Uterus (tissue), 4 donors: ENCODE results near the gene TFB1M. TPM values are rescaled to one million over a fixed set of nuclear protein-coding genes. Genes with fewer than 3 reads are reported as not detected.
"Not testable (repeated sequence)": the region's sequence is repeated elsewhere in the genome, so short reads cannot be mapped to it uniquely, and the experiment has no call there.

Source experiments
- DNase-seq, 2 donors: peaks; one replicate each; pipeline ENCODE4 v3.0.0-alpha.2; 2019 to 2020
- H3K27ac ChIP-seq, 2 donors: fragments of 200-600 bp; sonication (generic); 1 replicate in 1 of 2; 2 replicates in 1 of 2; pipeline ENCODE4 v1.5.1; 2016 to 2018
- H3K27me3 ChIP-seq, 2 donors: fragments of 200-600 bp; sonication (generic); one replicate each; pipeline ENCODE4 v1.5.1; 2018 to 2019; ENCODE audit warnings: control low read depth in 1 of 2
- H3K36me3 ChIP-seq, 2 donors: fragments of 200-600 bp; sonication (generic); one replicate each; pipeline ENCODE4 v1.5.1; 2019; ENCODE audit warnings: control low read depth in 1 of 2
- H3K4me1 ChIP-seq, 2 donors: fragments of 200-600 bp; sonication (generic); one replicate each; pipeline ENCODE4 v1.5.1; 2018 to 2019; ENCODE audit warnings: control low read depth in 1 of 2
- H3K4me3 ChIP-seq, 2 donors: fragments of 200-600 bp; sonication (generic); 1 replicate in 1 of 2; 2 replicates in 1 of 2; pipeline ENCODE4 v1.5.1; 2018 to 2019; ENCODE audit warnings: mild to moderate bottlenecking in 1 of 2
- H3K9me3 ChIP-seq, 2 donors: fragments of 200-600 bp; sonication (generic); one replicate each; pipeline ENCODE4 v1.5.1; 2019; ENCODE audit warnings: control low read depth in 1 of 2
- POLR2A ChIP-seq, 2 donors: fragments of 450-650 bp; IDR thresholded peaks; one replicate each; pipeline ENCODE4 v1.6.1; 2016; ENCODE audit warnings: antibody characterized with exemption in 2 of 2, mild to moderate bottlenecking in 1 of 2, moderate library complexity in 1 of 2
- intact Hi-C: fragments of 100-400 bp; cut with DNase I; formaldehyde crosslinking; loops from one replicate; pipeline ENCODE4 v1.15.1; 2023; ENCODE audit warnings: low total_unique reads
- total RNA-seq, 4 donors: library from RNA; depleted of rRNA in 3 of 4; stranded (reverse); fragments of >200 nt in 3 of 4; gene quantifications; one replicate each; pipeline versions ENCODE4 v1.1.0 to v1.2.4, GENCODE V29; 2014 to 2023
- TF ChIP-seq, protein P1 (sequence below), 4 experiments: fragments of 200-600 bp in 2 of 4; fragments of 450-650 bp in 2 of 4; sonication (generic) in 2 of 4; IDR thresholded peaks; one replicate each; pipeline ENCODE4 v1.5.1; 2016 to 2019; ENCODE audit warnings: antibody characterized with exemption in 4 of 4, mild to moderate bottlenecking in 2 of 4, moderate library complexity in 1 of 4
- donor health status: DM: yes; HTN: yes; CAD: no.

TFB1M gene
- total RNA-seq = 10 to 100 TPM in 3 of 4 donors, under 1 TPM in 1; 0.59 to 46.1 (median 20.9) TPM

GRCh38 chr6:155314092-155314772 lies at the start of gene TFB1M:
Gene TFB1M, minus strand, starts transcription at chr6:155314484. Its CDS starts 56 bp downstream, at chr6:155314428.
- H3K27me3 ChIP-seq = no peaks in the 10 kb centered on the region
- TF ChIP-seq, protein P1, sequence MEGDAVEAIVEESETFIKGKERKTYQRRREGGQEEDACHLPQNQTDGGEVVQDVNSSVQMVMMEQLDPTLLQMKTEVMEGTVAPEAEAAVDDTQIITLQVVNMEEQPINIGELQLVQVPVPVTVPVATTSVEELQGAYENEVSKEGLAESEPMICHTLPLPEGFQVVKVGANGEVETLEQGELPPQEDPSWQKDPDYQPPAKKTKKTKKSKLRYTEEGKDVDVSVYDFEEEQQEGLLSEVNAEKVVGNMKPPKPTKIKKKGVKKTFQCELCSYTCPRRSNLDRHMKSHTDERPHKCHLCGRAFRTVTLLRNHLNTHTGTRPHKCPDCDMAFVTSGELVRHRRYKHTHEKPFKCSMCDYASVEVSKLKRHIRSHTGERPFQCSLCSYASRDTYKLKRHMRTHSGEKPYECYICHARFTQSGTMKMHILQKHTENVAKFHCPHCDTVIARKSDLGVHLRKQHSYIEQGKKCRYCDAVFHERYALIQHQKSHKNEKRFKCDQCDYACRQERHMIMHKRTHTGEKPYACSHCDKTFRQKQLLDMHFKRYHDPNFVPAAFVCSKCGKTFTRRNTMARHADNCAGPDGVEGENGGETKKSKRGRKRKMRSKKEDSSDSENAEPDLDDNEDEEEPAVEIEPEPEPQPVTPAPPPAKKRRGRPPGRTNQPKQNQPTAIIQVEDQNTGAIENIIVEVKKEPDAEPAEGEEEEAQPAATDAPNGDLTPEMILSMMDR (IDR thresholded peaks at IDR 0.05) = no peak
- peak; percentile 59 to 81 for TF ChIP-seq POLR2A (IDR thresholded peaks at IDR 0.05)
- peak within 1 kb of the TSS; percentile 61 to 70 for H3K4me3 ChIP-seq
- peak; percentile 98 to 99 for DNase-seq
- peaks cover 3 to 5% of the 10 kb centered on the region in 2 donors for H3K4me1 ChIP-seq
- no peaks in the 10 kb centered on the region for H3K36me3 ChIP-seq
- H3K27ac ChIP-seq = peak within 1 kb of the TSS; percentile 79 to 94
- intact Hi-C loops = no loop called here
- no peaks in the 10 kb centered on the region for H3K9me3 ChIP-seq

DNA sequence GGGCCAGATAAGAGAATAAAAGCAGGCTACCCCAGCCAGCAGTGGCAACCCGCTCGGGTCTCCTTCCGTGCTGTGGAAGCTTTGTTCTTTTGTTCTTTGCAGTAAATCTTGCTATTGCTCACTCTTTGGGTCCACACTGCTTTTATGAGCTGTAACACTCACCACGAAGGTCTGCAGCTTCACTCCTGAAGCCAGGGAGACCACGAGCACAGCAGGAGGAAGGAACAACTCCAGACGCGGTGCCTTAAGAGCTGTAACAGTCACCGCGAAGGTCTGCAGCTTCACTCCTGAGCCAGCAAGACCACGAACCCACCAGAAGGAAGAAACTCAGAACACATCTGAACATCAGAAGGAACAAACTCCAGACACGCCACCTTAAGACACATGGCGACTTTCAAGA lies 49.7 kb upstream of the TFB1M start:
- H3K27me3 ChIP-seq, H3K9me3 ChIP-seq, intact Hi-C loops: not testable (repeated sequence)

DNA sequence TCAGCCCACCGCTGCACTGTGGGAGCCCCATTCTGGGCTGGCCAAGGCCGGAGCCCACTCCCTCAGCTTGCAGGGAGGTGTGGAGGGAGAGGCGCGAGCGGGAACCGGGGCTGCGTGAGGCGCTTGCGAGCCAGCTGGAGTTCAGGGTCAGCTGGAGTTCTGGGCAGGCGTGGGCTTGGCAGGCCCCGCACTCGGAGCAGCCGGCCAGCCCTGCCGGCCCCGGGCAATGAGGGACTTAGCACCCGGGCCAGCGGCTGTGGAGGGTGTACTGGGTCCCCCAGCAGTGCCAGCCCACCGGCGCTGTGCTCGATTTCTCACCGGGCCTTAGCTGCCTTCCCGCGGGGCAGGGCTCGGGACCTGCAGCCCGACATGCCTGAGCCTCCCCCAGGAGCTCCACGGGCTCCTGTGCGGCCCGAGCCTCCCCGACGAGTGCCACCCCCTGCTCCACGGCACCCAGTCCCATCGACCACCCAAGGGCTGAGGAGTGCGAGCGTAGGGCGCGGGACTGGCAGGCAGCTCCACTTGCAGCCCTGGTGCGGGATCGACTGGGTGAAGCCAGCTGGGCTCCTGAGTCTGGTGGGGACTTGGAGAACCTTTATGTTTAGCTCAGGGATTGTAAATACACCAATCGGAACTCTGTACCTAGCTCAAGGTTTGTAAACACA lies 48.8 kb upstream of the TFB1M start:
- H3K4me3 ChIP-seq, H3K9me3 ChIP-seq, DNase-seq, H3K4me1 ChIP-seq, intact Hi-C loops, H3K27me3 ChIP-seq, H3K36me3 ChIP-seq, H3K27ac ChIP-seq: not testable (repeated sequence)

More for the DNA sequence above, 49.7 kb upstream of the TFB1M start:
- not testable (repeated sequence) for H3K27ac ChIP-seq, H3K36me3 ChIP-seq, DNase-seq, H3K4me3 ChIP-seq, H3K4me1 ChIP-seq

DNA sequence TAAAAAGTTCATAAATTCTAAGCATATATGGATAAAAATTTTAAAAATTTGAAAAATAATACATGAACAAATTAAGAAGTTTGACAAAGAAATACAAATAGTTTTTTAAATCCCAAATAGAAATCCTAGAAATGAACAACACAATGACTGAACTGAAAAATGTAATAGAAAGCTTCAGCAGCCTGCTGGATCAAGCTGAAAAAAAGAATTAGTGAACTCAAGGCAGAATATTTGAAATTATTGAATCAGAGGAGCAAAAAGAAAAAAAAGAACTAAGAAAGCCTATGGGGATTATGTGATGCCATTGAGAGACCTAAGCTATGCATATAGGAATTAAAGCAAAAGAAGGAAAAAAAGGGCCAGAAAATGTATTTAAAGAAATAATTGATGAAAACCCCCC lies 39.9 kb upstream of the TFB1M start:
- Histone ChIP-seq H3K36me3 (no peaks in the 10 kb centered on the region), H3K27me3 (no peaks in the 10 kb centered on the region), H3K27ac (no peak overlapping the region), H3K4me3 (no peak overlapping the region), H3K4me1 (no peaks in the 10 kb centered on the region), H3K9me3 (peaks cover 0 to 9% of the 10 kb centered on the region in 2 donors)
- intact Hi-C loops = no loop called here
- TF ChIP-seq, protein P1 (IDR thresholded peaks at IDR 0.05) = no peak
- no peak for DNase-seq

GRCh38 chr6:155352811-155353210 lies 38.5 kb upstream of the TFB1M start:
- H3K27ac ChIP-seq = no peak overlapping the region
- H3K4me3 ChIP-seq = no peak overlapping the region
- no peaks in the 10 kb centered on the region for H3K27me3 ChIP-seq
- no peak for DNase-seq
- TF ChIP-seq, protein P1 (IDR thresholded peaks at IDR 0.05) = no peak
- TF ChIP-seq POLR2A (IDR thresholded peaks at IDR 0.05) = no peak
- no peaks in the 10 kb centered on the region for H3K36me3 ChIP-seq
- intact Hi-C loops = no loop called here
- H3K4me1 ChIP-seq = no peaks in the 10 kb centered on the region
- peaks cover 0 to 9% of the 10 kb centered on the region in 2 donors for H3K9me3 ChIP-seq

- TF ChIP-seq, protein P1 (IDR thresholded peaks at IDR 0.05) = no peak
- TF ChIP-seq POLR2A (IDR thresholded peaks at IDR 0.05) = no peak
- no peak overlapping the region for H3K4me3 ChIP-seq
- intact Hi-C loops = no loop called here
These were observed 37.8 kb upstream of the TFB1M start for GRCh38 chr6:155352130-155352420.

More at GRCh38 chr6:155352130-155352420, 37.8 kb upstream of the TFB1M start:
- Histone ChIP-seq H3K4me1 (no peaks in the 10 kb centered on the region), H3K27ac (no peak overlapping the region), H3K9me3 (peaks cover 0 to 13% of the 10 kb centered on the region in 2 donors), H3K36me3 (no peaks in the 10 kb centered on the region), H3K27me3 (no peaks in the 10 kb centered on the region)
- DNase-seq = no peak
